NAMALWA (cell line): ENCODE data around the gene SRSF3.
"Not testable (repeated sequence)": the region's sequence is repeated elsewhere in the genome, so short reads cannot be mapped to it uniquely, and the experiment has no call there.

Experiments used
- DNase-seq: peaks from one replicate; pipeline ENCODE4 v3.0.0-alpha.2; 2015; ENCODE audit warnings: low spot score

Gene SRSF3

GRCh38 chr6:36605143-36605542 is 11.0 kb downstream of the SRSF3 start:
- peak; percentile 38 for DNase-seq

GRCh38 chr6:36605560-36606391 is 11.6 kb downstream of the SRSF3 start:
- DNase-seq = peak; percentile 58

GRCh38 chr6:36607305-36607682 is 13.1 kb downstream of the SRSF3 start:
- not testable (repeated sequence) for DNase-seq

GRCh38 chr6:36607683-36608386 is 13.7 kb downstream of the SRSF3 start:
- no peak for DNase-seq

GRCh38 chr6:36608788-36609563 is 14.8 kb downstream of the SRSF3 start:
- DNase-seq = no peak

DNA sequence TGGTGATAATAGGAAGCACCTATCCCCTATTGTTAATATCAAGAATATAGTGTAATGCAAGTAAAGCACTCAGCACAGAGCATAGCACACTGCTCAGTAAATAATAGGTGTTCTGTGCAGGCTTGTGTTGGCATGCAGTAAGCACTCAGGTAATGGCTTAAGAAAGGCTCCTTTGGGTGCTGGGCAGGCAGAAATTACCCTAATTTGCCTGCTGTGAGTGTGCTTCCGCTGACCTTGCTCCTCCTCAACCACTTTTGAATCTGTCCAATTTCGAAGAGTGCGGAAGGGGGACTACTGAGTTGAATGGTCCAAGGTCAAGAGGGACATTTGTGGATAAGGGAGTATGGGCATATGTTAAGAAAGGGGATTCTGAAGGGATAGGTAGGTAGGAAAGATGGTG is 15.4 kb downstream of the SRSF3 start:
- peak; percentile 40 for DNase-seq

- DNase-seq = no peak
Measured at GRCh38 chr6:36610041-36610955, 16.1 kb downstream of the SRSF3 start.

DNA sequence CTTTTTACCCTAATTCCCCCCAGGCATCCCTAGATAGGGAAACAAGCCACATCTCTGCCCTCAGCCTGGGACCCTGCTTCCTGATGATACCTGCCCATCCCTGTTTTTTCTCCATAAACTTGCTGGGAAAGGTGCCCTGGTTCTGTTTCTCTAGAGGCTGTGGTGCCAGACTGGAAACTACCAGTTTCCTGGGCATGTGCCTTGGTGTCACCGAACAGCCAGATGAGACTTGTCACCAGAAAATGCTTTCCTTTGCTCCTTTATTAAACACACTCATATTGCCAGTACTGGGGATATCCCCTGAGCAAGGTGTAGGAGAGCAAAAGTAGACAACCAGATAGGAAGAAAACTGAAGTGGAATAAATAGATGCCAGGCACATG is 16.8 kb downstream of the SRSF3 start:
- no peak for DNase-seq

DNA sequence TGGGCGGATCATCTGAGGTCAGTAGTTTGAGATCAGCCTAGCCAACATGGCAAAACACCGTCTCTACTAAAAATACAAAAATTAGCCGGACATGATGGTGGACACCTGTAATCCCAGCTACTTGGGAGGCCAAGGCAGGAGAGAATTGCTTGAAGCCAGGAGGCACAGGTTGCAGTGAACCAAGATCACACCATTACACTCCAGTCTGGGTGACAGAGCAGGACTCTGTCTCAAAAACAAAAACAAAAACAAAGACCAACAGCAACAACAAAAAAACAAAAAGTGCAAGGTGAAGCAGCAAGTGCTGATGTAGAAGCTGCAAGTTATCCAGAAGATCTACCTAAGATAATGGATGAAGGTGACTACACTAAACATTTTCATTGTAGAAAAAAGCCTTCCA is 17.5 kb downstream of the SRSF3 start:
- not testable (repeated sequence) for DNase-seq

DNA sequence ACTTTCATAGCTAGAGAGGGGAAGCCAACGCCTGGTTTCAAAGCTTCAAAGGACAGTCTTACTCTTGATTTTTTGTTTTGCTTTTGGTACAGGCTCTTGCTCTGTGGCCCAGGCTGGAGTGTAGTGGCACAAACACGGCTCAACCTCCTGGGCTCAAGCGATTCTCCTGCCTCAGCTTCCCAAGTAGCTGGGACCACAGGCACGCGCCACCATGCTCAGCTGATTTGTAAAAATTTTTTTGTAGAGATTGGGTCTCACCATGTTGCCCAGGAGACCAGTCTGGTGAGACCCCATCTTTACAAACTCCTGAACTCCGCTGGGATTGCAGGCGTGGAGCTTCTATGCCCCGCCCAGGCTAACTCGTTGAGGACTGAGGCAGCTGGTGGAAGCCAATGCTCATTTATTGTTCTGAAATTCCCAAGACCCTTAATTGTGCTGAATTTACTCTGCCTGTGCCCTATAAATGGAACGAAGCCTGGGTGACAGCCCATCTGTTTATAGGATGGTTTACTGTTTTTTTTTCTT is 18.0 kb downstream of the SRSF3 start:
- no peak for DNase-seq

DNA sequence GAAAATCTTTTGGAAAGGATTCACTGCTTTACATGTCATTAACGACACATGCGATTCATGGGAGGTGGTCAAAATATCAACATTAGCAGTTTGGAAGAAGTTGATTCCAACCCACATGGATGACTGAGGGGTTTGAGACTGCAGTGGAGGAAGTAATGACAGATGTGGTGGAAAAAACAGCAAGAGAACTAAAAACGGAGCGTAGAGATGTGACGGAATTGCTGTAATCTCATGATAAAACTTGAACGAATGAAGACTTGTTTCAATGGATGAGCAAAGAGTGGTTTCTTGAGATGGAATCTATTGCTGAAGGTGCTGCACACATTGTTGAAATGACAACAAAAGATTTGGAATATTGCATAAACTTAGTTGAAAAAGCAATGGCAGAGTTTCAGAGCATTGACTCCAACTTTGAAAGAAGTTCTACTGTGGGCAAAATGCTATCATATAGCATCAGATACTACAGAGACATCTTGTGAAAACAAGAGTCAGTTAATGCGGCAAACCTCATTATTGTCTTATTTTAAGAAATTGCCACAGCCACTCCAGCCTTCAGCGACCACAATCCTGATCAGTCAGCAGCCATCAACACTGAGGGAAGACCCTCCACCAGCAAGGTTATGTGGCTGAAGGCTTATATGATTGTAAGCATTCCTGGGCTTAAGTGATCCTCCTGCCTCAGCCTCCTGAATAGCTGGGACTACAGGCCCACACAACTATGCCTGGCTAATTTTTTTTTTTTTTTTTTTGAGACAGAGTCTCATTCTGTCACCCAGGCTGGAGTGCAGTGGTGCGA is 19.2 kb downstream of the SRSF3 start:
- no peak for DNase-seq

DNA sequence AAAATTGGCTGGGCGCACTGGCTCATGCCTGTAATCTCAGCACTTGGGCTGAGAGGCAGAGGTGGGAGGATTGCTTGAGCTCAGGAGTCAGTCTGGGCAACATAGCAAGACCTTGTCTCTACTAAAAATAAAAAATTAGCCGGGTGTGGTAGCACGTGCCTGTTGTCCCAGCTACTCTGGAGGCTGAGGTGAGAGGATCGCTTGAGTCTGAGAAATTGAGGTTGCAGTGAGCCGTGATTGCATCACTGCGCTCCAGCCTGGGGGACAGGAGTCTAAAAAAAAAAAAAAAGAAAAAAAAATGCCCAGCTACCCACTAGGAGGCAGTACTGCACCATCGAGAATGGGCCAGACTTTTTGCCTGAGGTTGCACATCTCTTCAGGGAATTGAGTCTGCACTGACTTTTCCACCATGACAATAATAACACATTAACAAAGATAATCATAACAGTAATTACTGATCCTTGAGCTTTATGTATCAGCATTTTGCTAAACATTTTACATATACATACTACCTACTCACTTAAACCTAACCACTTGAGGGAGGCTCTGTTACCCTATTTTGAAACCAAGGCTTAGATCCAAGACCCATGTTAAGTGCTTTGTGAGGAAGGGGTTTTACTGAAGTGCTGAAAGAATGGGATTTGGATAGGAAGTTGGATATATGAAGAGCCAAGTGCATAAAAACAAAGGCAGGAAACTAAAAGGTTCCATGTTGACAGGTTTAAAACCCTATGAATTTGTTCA is 21.0 kb downstream of the SRSF3 start:
- DNase-seq = peak; percentile 84

DNA sequence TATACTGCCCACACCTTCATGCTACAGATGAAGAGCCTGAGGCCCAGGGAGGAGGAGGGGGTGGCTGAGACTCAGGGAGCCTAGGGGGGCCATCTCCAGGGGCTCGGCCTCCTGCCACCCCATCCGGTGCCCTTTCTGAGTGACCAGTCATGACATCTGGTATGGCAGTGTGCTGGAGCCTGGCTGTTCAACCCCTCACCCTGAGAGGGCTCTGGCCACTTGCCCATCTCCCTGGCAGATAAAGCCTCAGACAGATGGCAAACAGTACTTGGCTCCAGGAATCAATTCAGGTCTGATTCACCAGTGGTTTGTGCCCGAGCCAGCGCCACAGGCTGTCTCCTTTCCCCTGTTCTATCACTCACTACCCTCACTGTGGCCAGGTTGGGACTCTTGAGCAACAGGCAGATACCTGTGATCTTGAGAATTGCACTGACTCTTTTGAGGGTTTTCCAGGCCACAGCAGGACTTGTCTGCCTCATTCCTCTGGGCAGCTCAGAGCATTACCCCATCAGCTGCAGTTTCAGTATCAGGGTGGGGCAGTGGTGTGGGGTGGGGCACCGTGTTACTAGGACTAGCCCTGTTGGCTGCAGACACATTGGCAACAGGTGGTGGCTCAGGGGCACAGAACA is 22.8 kb downstream of the SRSF3 start:
- no peak for DNase-seq

GRCh38 chr6:36618366-36619355 is 24.5 kb downstream of the SRSF3 start:
- peak; percentile 43 for DNase-seq

DNA sequence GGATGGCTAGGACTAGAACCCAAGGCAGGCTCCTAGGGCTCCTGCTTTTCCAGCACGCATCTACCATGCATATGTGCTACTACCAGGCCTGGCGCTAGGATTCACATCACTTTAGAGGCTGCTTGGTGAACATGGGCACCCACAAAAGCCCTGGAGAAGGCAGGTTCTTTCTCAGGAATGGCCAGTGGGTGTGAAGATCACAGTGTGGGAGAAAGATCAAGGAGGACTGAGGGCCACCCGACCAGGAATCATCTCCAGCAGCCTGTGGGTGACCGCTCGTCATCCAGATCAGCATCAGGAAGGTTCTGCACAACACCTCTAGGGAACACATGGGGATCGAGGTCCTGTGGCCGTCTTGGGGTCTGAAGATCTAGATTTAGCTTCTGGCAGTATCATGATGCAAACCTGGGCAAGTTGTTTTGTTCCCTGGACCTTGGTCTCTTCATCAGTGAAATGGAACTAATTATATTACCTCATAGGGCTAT is 27.3 kb downstream of the SRSF3 start:
- no peak for DNase-seq

DNA sequence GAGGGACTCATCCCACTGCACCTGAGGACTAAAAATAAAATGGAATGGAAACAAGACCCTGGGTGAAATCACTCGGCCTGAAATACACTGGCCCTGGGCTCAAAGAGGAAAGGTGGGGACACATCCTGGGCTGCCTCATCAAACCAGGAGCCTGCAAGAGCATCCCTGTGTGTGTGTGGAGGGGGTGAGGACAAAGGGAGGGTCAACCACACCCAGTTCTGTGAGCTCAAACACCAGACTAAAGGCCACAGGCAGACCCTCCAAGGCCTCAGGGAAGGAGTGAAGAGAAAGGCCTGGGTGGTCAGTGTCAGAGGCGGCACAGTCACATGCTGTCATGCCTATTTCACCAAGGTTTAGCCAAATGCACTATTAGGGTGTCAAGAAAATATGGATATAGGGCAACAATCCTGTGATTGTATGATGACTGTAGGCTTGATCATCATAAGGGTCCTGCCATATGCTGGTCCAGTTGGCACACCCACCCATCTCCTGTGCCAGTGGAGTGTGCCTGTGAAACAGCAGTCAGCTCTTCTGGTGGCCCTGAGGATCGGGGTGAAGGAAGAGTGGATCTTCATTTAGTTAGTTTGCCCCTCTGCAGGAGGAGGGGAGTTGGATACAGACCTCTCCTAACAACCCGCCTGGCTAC is 28.9 kb downstream of the SRSF3 start:
- no peak for DNase-seq
